GM10248 (cell line): Measurements from ENCODE around the gene EMC9.

Source experiments
- CTCF ChIA-PET: fragments of 300-600 bp; sonication (Branson Sonifier 250); formaldehyde crosslinking; extraction: SDS; loops from one replicate; lab custom pipeline; 2021; ENCODE audit warnings: antibody characterized with exemption; lab: Yijun Ruan, JAX
- POLR2A ChIA-PET: fragments of 350-650 bp; sonication (Branson Sonifier 250); formaldehyde crosslinking; extraction: SDS; loops from one replicate; lab custom pipeline; 2020; ENCODE audit warnings: antibody characterized with exemption; lab: Yijun Ruan, JAX
- DNase-seq: peaks from one replicate; pipeline ENCODE4 v3.0.0; 2012; ENCODE audit errors: extremely low spot score
- CTCF ChIP-seq: IDR thresholded peaks from 2 replicates; pipeline ENCODE4 v1.5.1; 2012; ENCODE audit warnings: mild to moderate bottlenecking, low read depth; ENCODE audit errors: extremely low read depth, missing control alignments, control extremely low read depth

The EMC9 gene

DNA sequence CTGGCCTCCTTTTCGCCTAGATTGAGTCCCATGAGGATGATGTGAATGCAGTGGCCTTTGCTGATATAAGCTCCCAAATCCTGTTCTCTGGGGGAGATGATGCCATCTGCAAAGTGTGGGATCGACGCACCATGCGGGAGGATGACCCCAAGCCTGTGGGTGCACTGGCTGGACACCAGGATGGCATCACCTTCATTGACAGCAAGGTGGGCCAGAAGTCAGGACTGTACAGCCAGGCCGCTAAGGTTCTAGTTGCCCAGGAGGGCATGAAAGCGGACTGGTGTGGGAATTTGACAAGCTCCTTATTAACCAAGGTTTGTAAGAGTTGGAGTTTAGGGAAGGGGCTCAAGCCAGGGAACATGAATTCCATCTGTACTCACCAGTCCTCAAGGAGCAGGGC lies 21.7 kb downstream of the EMC9 start:
- DNase-seq: no peak
- CTCF ChIA-PET: interaction anchor here (1.0 to 6.8 kb wide), 5 partner anchors 10 to 63 kb away, joined by 3 to 58 read pairs (median 6); partner anchors contain the start of genes EMC9, FITM1 and PSME1
- POLR2A ChIA-PET: no interaction called here
- no peak for TF ChIP-seq CTCF

- ChIA-PET POLR2A (interaction anchor here (0.7 to 2.0 kb wide), 3 partner anchors 24 to 44 kb away, joined by 3 to 7 read pairs (median 3); partner anchors contain the start of genes EMC9, IRF9 and RNF31), CTCF (interaction anchor here (0.9 to 6.8 kb wide), 9 partner anchors 9 to 59 kb away, joined by 3 to 58 read pairs (median 18); partner anchors contain the start of genes EMC9, FITM1, IRF9 and PCK2)
- TF ChIP-seq CTCF: no peak
- DNase-seq: no peak
Measured at GRCh38 chr14:24117179-24117578, 24.2 kb downstream of the EMC9 start.

DNA sequence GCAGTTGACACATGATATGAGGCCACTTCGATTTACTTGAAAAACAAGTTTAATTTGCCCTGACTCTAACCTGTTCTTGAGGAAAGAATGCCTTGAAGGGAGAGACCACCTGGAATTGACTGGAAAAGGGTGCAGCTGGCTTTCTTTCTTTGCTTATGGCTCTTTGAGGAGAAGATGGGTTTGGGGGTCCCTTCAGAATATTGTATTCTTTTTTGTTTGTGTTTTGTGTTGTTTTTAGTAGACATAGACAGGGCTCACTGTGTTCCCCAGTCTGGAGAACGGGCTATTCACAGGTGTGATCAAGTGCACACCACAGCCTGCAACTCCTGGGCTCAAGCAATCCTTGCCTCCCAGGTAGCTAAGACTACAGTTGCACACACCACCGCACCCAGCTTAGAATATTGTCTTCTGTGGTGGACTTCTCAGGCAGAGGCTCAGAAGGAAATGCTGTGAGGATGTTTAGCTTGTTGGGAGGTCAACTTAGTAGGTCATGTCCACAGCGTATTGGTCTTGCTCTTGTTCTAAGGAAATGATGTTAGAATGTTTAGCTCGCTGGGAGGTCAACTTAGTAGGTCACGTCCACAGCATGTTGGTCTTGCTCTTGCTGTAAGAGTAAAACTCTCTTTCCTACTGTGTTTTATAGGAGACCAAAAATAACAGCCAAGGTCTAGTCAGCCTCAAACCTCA lies 25.1 kb downstream of the EMC9 start:
- ChIA-PET POLR2A (interaction anchor here (1.2 to 3.1 kb wide), 3 partner anchors 20 to 45 kb away, joined by 3 to 28 read pairs (median 7); partner anchors contain the start of genes EMC9, IRF9 and PSME1), CTCF (interaction anchor here (1.0 to 6.8 kb wide), 11 partner anchors 9 to 62 kb away, joined by 3 to 58 read pairs (median 18); partner anchors contain the start of genes EMC9, FITM1, IRF9 and PCK2)
- no peak for TF ChIP-seq CTCF
- no peak for DNase-seq

- DNase-seq: no peak
- ChIA-PET CTCF (interaction anchor here (1.1 to 6.8 kb wide), 15 partner anchors 8 to 188 kb away, joined by 3 to 58 read pairs (median 9); partner anchors contain the start of genes DHRS4, EMC9, FITM1 and IRF9), POLR2A (interaction anchor here (0.7 to 3.1 kb wide), 12 partner anchors 9 to 171 kb away, joined by 3 to 29 read pairs (median 10); partner anchors contain the start of genes EMC9, IRF9, PCK2 and PSME1)
- no peak for TF ChIP-seq CTCF
Measured at GRCh38 chr14:24115422-24116127, 25.8 kb downstream of the EMC9 start.

DNA sequence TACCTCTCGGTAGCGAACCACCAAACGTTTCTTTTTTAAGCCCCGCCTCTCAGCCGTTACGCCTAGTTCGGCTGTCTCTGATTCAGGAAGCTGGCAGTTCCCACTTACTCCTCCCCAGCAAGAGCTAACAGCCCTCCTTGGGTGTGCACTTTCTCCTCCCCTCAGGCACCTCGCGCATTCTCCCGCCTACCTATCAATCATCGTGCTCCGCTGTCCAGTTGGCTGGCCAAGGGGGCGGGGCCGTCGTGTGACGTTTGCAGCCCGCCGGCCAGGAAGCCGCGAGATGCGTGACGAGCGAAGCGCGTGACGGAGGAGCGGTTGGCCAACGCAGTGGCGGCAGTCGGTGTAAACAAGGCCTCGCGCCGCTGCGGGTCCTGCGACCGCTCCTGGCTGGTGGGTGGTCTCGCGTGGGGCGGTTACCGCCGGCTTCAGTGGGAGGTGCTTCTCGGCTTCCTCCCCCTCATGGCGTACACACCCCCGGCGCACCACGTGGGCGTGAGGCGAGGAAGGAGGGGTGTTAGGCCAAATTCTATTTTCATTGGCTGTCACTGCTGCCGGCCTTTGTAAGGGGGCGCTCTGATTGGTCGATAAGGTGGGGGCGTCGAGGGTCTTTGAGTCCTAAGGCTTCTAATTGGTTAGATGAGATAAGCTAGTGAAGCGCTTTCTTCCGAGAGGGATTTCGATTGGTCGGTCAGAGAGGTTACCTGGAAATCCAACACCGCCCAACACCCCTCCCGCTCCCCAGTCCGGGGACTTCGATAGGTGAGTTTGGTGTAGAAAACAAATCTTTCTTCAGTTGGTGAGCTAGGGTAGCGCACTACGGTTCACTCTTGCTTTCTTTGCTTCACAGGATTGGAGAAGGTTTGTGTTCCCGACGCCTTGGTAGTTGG lies 26.6 kb downstream of the EMC9 start, which contains the start of the genes DCAF11 and NRL:
TSS of gene DCAF11 (plus strand) at position 246 of the 890 bp plus-strand sequence. CDS start 818 bp downstream, outside the sequence.
TSS of gene NRL (minus strand) at position 418 of the 890 bp plus-strand sequence. CDS start 32,101 bp downstream, outside the sequence.
- no peak for TF ChIP-seq CTCF

More for the DNA sequence above, 26.6 kb downstream of the EMC9 start, which contains the start of the genes DCAF11 and NRL:
- ChIA-PET POLR2A (interaction anchor here (0.6 to 3.1 kb wide), 18 partner anchors 10 to 81 kb away, joined by 3 to 29 read pairs (median 4); partner anchors contain the start of genes EMC9, FITM1, IPO4 and IRF9), CTCF (interaction anchor here (0.6 to 6.8 kb wide), 21 partner anchors 9 to 317 kb away, joined by 3 to 58 read pairs (median 5); partner anchors contain the start of genes DHRS4, EMC9, FITM1 and IRF9)
- DNase-seq: peak; percentile 98
